GM18909 (cell line): ENCODE data around the gene PALD1.
A peak's percentile ranks its signal among the peaks of the same experiment; 100 is the strongest.
"Not testable (repeated sequence)": the region's sequence is repeated elsewhere in the genome, so short reads cannot be mapped to it uniquely, and the experiment has no call there.

ENCODE experiments used
- ATAC-seq: cut with Tn5 transposase; IDR thresholded peaks from one replicate; pipeline ENCODE4 v1.9.1; 2021; ENCODE audit warnings: mild to moderate bottlenecking; ENCODE audit not compliant: unreplicated experiment, poor library complexity

Gene PALD1

DNA sequence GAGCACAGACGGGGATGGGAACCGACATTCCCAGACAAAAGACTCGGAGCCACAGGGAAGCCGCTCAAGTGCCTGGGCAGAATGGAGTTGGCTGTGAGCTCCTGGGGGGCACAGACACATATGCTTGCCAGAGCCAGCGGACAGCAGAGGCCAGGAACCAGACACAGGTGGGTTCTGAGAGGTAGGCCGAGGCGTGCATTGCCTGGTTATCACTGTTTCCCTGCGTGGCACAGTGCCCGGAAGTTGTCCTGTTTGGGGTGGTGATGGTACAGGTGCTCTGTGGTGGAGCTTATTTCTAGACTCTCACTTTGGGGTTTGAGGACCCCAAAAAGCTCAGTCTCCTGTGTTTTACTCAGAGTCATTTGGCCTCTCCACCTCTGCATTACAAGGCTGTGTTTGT is 2.5 kb downstream of the PALD1 start:
- no peak for ATAC-seq

DNA sequence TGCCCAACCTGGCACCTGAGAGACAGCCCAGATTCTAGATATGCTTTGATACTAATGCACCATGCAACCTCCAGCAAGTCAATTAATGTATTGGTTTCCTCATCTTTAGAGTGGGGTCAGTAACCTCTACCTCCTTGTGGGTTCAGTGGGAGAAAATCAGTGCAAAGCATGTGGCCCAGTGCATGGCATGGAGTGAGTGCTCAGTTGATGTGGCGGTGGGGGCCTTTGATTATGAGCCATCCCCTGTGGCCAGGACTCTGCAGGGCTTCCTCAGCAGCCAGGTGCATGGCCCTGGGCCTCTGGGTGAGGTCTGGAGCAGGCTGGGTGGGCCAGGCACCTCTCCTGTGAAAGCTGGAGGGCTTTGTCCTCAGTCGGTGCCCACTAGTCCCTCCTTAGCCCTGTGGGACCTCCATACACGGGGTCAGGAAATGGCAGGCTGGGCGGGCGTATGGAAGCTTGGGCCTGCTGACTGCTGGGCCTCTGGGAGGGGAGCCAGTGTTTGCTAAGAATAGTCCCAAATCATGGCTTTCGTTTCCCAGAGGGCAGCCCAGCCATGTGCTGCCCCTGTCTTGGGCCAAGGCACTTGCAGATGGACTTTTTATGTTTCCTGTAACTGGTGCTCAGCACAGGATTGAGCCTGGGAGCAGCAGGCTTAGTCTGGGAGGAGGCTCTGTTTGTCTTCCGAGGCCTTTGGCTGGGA is 3.4 kb downstream of the PALD1 start:
- ATAC-seq: no peak

DNA sequence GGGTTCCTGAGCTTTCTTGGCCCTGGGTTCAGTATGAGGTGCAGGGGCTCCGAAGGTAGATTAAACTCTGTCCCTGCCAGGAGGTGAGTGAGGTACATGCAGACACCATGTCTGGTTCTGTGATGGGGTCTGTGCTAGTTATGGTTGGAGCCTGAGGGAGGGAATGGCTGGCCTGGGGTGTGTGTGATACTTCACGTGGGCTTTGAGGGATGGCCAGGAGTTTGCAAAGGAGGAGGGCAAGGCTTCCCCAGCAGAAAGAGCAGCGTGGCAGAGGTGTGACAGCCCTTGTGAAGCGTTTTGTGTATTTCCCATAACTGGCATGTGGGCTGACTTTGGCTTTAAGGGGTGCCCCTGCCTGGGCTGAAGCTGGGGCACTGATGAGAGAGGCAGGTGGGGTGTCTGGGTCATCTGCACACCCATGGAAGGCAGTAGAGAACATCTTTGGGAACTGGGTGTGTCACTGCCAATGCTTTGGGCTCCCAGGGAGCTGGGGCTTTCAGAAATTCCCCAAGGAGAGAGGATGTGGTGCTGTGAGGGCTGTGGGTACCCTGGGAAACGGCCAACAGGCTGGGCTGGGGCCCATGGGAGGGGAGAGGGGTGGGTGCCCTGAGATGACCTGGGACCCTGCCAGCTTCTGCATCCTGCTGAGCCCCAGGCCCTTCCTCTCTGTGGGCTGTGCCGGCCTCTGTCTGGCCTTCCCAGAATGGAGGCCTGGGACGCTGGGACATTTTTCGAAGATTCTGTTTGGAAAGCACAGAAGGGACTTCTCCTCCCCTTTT is 4.6 kb downstream of the PALD1 start:
- no peak for ATAC-seq

DNA sequence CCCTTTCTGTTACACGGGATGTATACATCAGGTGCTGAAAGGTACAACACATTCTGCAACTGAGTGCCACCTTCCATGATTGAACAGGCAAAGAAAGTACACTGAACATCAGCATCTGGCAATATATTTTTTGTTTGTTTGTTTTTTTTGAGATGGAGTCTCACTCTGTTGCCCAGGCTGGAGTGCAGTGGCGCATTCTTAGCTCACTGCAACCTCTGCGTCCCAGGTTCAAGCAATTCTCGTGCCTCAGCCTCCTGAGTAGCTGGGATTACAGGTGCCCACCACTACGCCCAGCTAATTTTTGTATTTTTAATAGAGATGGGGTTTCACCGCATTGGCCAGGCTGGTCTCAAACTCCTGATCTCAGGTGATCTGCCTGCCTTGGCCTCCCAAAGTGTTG is 5.3 kb downstream of the PALD1 start:
- ATAC-seq: not testable (repeated sequence)

DNA sequence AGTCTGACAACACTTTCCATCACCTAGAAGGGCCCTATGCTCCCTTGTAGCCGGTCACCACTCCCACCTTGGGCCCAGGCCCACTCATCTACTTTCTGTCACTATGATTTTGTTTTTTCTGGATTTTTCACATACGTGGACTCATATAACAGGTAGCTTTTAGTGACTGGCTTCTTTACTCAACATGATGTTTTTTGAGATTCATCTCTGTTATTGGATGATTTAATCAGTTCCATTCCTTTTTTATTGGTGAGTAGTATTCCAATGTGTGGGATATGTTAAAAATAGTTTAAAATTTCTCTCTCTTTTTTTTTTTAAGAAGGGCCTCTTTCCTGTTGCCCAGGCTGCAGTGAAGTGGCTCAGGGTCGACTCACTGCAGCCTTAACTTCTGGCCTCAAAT is 9.3 kb downstream of the PALD1 start:
- ATAC-seq: no peak

DNA sequence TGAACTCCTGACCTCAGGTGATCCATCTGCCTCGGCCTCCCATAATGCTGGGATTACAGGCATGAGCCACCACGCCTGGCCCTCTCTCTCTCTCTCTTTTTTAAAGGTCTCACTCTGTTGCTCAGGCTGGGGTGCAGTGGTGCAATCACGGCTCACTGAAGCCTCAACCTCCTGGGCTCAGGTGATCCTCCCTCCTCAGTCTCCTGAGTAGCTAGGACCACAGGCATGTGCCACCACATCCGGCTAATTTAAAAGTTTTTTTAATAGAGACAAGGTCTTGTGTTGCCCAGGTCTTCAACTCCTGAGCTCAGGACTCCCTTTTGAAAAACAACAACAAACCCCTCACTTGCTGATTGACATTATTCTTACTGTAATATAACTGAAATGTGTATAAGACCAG is 11.6 kb downstream of the PALD1 start:
- no peak for ATAC-seq

DNA sequence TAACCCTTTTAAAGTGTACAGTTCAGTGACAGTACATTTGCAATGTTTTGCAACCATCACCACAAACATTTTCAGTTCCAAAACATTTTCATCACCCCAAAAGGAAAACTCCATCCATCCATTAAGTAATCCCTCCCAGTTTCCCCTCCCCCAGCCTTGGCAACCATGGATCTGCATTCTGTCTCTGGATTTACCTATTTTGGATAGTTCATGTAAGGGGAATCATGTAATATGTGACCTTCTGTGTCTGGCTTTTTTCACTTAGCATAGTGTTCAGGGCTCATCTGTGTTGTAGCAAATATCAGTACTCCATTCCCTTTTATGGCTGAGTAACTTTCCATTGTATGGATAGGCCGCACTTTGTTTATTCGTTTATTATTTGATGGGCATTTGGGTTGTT is 13.0 kb downstream of the PALD1 start:
- no peak for ATAC-seq

DNA sequence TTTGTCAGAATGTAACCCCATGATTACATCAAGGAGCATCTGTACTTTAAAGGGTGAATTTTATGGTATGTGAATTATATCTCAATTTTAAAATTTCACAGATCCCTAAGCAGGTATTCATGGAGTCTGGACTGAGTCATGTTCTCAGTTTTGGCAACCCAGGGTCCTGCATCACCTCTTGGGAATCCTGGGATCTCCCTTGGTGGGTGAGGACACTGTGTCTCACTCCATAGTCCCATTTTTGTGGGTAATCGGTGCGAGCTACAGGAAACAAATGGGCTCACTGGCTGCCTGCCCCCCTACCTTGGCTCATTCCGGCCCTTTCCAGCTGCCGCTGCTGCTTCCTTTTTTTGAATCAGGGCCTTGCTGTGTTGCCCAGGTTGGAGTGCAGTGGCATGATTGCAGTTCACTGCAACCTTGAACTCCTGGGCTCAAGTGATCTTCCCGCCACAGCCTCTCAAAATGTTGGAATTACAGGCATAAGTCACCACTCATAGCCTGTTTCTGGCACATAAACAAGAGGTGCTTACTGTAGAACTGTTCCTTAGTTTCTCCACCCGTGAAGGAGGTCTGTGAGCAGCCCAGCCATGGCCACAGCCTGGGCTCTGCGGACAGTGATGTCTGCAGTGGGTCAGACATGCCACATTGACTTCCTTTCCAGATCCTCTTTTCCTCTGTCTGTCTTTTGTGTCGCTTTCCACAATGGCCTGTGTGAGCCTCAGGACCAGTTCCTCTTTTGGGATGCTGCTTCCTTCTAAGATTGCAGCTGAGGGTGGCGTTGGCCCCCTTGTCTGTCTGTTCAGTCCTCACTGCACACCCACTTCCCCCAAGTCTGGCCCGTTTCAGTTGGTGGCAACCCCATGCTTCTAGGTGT is 14.5 kb downstream of the PALD1 start:
- peak; percentile 30 for ATAC-seq

DNA sequence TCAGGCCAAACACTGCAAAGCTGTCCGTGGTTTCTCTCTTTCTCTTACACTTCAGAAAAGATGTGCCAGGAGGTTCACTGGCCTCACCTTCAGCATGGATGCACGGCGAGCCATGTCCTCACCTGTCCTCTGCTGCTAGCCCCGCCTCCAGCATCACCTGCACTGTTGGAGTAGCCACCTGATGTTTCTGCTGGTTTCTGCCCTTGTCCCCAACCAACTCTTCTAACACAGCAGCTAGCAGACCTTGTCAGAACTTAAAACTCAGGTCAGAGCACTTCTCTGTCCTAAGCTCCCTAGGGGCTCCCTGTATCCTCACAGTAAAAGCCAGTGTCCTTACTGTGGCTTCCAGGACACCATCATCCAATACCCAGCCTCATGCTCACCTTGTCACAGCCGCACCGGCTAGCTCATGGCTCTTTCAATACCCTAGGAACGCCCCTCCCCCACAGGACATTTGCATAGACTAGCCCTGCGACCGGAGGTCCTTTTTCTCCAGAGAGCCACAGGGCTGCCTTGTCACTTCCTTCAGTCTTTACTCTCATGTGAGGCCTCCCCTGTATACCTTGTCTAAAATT is 15.2 kb downstream of the PALD1 start:
- peak; percentile 70 for ATAC-seq

DNA sequence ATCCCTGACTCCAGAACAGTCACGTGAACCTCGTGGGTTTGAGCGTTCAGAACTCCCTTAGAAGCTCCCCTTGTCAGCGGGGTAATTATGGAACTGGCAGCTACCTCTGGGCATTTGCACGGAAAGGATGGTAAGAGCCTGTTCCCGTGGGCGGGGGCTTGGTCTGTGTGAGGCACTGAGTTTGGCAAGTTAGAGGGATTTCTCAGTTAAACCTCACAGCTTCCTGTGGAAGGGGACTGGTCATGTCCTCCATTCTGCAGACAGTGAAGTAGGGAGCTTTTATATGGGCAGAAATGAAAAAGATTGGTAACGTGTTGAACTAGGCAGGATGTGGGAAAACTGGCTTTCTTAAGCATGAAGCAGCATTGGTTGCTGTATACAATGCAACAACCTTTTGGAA is 16.0 kb downstream of the PALD1 start:
- ATAC-seq: peak; percentile 43

DNA sequence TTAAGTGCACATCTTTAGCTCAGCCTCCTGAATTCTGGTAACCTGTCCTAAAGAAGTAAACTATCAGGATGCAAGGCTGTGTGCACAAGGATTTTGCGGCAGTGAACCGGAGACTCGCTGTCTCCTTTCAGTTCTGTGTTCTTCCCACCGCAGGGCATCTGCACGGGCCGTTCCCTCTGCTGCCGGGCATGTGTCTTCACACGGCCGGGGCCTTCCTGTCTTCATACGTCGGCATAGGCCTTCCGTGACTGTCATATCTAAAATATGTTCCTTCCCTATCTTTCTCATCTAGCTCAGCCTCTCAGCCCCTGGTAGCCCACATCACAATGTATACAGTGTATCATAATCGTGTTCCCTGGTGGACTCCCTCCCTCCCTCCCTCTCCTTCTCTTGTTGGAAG is 16.4 kb downstream of the PALD1 start:
- no peak for ATAC-seq

DNA sequence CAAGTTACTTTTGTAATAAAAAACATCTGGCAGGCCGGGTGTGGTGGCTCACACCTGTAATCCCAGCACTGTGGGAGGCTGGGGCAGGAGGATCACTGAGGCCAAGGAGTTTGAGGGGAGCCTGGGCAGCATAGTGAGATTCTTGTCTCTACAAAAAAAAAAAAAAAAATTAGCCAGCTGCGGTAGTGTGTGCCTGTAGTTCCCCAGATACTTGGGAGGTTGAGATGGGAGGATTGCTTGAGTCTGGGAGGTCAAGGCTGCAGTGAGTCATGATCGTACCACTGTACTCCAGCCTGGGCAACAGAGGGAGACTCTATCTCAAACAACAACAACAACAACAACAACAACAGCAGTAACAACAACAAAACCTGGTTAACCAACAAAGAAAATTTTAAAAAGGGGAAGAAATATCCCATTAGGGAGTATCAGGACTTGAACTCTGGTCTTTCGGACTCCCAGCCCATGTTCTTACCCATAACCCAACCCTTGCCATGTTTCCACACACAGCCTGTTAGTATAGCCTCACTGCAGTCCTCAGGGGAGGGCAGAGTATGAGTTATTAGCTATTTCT is 17.2 kb downstream of the PALD1 start:
- no peak for ATAC-seq

DNA sequence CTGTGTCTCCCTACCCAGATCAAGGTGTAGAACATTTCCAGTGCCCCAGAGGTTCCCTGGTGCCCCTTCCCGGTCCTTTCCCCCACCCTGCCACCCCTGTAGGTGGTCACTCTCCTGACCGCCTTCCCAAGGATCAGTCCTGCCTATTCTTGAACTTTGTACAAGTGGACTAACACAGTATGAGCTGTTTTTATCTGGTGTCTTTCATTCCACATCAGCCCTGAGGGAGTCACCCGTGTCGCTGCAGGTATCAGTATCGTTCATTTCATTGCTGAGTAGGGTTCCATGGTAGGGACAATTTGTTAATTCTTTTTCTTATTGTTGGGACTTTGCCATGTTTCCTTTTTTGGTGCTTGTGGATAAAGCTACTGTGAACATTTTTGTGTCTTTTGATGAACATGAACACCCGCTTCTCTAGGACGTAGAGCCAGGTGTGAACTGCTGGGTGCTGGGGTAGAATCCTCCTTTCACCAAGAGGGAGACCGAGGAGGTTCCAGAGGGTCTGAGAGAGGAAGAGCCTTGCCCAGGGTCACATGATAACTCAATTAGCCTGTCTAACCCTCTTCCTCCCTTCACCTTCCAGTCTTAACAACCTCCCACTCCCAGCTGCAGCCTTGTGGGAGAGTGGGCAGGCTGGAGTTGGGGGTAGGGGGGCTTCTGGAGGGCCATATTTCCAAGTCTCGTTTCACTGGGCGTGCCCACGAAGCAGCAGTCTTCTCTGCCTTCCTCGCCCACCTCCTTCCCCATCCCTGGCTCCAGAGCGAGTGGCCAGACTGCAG is 18.0 kb downstream of the PALD1 start:
- ATAC-seq: no peak

DNA sequence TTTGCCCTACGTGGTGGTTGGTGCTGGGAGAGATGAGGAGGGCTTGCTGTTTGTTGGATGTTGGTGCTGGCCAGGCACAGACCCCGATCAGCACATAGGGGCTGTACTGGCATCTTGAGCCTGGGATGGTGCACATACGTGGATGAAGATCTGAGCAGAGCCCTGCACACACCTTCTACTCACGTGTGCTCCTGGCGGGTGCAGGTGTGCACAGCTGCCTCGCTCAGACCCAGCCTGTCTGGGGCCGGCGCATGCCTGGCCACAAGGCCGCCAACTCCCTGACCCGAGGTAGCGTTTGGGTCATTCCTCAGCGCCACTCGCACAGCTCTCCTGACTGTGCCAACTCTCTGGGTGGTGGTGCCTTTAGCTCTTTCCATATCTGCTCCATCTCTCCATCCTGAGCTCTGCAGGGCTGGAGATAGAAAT is 18.6 kb downstream of the PALD1 start:
- ATAC-seq: no peak

DNA sequence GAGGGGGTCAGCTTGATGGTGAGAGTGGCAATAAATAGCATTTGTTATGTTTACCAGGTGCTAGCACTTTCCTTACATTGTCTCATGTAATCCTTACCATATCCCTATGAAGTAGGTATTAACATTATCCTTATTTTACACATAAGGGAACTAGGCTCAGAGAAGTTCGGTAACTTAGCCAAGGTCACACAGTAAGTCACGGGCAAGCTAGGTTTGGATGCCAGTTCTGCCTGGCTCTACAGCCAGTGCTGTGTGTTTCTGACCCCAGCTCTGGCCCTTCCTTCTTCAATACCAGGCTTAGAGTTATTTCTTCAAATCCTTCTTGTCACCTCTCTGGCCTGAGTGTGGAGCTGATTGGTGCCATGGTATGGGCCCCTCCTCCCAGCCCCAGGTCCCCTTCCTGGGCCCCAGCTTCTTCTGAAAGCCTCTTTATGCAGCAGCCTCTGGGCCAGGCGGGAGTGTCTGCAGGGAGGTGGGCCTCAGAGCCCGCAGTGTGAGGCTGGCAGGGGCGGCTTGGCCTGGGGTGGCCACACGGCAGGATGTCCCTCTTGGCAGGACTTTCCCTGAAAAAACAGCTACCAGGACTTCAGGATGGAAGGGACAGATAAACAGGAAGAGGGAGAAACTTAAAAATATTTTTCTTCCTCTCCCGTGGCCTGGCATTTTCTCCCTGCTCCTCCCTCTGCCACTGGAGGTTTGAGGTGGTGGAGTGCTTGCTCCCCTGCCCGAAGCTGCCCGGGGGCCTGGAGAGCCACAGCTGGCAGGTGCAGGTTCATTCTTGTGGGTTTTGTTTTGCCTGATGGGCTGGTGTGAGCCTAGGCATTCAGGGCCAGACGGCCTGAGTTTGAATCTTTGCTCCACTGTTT is 20.6 kb downstream of the PALD1 start:
- no peak for ATAC-seq

DNA sequence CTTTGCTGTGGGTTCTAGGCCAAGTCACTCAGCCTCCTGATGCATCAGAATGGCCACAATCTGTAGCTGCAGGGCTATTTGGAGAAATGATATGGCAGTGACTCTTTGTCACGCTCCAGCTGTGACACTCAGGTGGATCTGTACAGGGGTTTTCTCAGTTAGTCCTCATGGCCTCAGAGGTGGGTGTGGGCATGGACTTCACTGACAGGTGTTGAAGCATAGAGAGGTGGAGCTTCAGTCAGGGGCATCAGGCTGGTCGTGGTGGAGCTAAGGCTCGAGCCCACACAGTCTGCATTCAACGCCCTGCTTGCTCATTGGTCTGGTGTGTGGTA is 21.2 kb downstream of the PALD1 start:
- ATAC-seq: no peak

DNA sequence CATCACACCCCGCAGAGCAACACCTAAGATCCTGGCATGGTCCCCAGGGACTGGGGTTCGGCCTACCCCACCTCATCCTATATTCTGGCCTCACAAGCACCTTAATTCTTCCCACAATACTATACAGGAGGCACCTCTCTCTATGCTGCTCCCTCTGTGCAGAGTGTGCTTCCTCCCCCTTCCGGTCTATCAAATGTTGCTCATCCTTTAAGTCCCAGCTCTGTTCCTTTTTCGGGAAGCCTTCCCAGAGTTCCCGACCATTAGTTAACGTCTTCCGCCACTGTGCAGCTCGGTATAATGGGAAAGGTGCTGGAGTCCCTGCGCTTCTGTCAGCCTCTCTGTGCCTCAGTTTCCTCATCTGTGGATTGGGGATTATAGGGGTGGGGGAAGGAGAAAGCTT is 21.8 kb downstream of the PALD1 start:
- ATAC-seq: no peak

DNA sequence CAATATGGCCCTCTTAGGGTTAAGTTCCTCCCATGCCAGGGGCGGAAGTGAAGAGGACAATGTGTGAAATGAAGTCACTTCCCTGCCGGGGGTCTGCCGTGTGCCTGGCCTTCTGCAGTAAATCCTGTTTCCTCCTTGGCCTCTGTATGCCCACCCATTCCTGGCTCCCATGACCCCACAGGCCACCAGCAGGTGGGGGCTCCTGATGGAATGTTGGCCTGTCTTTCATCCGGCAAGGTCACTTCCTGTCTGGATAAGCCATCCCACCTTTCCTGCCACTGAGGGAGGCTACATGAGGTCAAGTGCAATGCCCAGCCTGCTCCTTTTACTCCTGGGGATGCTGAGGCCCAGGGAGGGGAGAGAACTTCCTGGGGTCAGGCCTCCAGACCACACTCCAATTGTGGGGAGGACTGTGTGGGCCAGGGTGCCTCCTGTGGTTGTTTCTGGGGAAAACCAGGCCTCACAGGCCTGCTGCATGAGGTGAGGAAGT is 22.3 kb downstream of the PALD1 start:
- ATAC-seq: no peak

DNA sequence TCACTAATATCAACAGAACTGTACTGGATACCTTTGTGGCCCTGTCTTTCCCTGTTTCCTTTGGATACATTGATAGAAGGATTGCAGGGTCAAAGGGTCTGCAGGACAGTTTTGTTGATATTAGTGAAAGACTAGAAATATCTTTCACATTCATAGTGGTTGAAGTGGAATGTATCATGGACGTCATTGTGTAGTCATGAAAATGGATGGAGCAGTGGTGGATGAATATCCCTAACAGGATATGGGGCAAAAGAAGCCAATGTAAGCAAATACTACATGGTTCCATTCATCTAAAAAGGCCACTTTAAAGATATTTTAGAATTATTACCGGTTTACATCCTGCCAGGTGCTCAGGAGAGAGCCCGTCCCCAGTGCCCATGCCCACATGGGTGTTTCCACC is 23.8 kb downstream of the PALD1 start:
- no peak for ATAC-seq
